PC-3 (cell line): ENCODE results near the gene SQOR.

Experiments used
- EZH2phosphoT487 ChIP-seq: fragments of 300-600 bp; sonication (generic); IDR thresholded peaks from 2 replicates; pipeline ENCODE4 v1.6.1; 2018; ENCODE audit warnings: mild to moderate bottlenecking, antibody characterized with exemption, low read length, borderline replicate concordance
- TF ChIP-seq, protein P1 (sequence below): fragments of 300-600 bp; sonication (generic); conservative IDR thresholded peaks from 2 replicates; pipeline ENCODE4 v1.5.1; 2017; ENCODE audit warnings: antibody characterized with exemption, low read depth, mild to moderate bottlenecking, low read length

DNA sequence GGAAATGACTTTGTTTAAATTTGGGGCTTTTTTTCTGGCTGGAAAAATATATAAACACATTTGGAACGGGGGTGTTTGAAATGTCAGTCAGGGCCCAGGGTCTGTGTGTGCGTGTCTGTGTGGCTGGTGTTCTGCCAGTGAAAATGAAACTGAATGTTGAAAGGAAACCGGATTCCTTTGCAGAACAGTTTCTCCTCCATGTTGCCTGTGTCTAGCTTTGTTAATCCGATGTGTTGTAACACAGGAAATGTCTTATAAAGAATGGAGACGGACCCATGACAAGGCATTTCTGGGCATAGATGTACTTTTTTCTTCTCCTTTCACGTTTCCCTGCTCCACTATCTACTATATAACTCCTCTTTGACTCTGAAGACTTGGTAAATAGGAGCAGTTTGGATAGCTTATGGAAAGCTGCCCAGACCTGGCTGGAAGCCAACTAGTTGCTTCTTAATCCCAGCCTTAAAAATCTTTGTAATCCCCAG lies 2.8 kb downstream of the SQOR start:
- TF ChIP-seq, protein P1, sequence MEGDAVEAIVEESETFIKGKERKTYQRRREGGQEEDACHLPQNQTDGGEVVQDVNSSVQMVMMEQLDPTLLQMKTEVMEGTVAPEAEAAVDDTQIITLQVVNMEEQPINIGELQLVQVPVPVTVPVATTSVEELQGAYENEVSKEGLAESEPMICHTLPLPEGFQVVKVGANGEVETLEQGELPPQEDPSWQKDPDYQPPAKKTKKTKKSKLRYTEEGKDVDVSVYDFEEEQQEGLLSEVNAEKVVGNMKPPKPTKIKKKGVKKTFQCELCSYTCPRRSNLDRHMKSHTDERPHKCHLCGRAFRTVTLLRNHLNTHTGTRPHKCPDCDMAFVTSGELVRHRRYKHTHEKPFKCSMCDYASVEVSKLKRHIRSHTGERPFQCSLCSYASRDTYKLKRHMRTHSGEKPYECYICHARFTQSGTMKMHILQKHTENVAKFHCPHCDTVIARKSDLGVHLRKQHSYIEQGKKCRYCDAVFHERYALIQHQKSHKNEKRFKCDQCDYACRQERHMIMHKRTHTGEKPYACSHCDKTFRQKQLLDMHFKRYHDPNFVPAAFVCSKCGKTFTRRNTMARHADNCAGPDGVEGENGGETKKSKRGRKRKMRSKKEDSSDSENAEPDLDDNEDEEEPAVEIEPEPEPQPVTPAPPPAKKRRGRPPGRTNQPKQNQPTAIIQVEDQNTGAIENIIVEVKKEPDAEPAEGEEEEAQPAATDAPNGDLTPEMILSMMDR, result no peak
- TF ChIP-seq EZH2phosphoT487, result no peak
